H9 (cell line): ENCODE measurements around the gene CORO7. TPM values are rescaled to one million over a fixed set of nuclear protein-coding genes. Genes with fewer than 3 reads are reported as not detected.

Experiments
- DNase-seq: peaks from one replicate; pipeline ENCODE4 v3.0.0-alpha.2; 2017
- H2AFZ ChIP-seq: one replicate; pipeline ENCODE4 v1.6.1; 2013; ENCODE audit warnings: mild to moderate bottlenecking, low read length, control low read depth, moderate library complexity
- H2AK5ac ChIP-seq: 2 replicates; pipeline ENCODE4 v1.6.1; 2013; ENCODE audit warnings: low read length, control low read depth, mixed read lengths; ENCODE audit not compliant: insufficient read length
- H2BK120ac ChIP-seq: one replicate; pipeline ENCODE4 v1.6.1; 2013; ENCODE audit warnings: low read depth, mild to moderate bottlenecking, low read length, control low read depth, inconsistent platforms; ENCODE audit not compliant: poor library complexity, severe bottlenecking
- H2BK12ac ChIP-seq: 2 replicates; pipeline ENCODE4 v1.6.1; 2013; ENCODE audit warnings: low read length, control low read depth, mixed read lengths, low read depth; ENCODE audit not compliant: insufficient read length
- H2BK15ac ChIP-seq: 2 replicates; pipeline ENCODE4 v1.6.1; 2013; ENCODE audit warnings: low read depth, low read length, control low read depth
- H2BK20ac ChIP-seq: one replicate; pipeline ENCODE4 v1.6.1; 2013; ENCODE audit warnings: low read depth, mild to moderate bottlenecking, low read length, control low read depth, inconsistent platforms; ENCODE audit not compliant: poor library complexity, severe bottlenecking
- H2BK5ac ChIP-seq: 2 replicates; pipeline ENCODE4 v1.6.1; 2013; ENCODE audit warnings: low read length, control low read depth, mixed read lengths; ENCODE audit not compliant: insufficient read length
- H3K14ac ChIP-seq: 2 replicates; pipeline ENCODE4 v1.6.1; 2013; ENCODE audit warnings: low read length, control low read depth; ENCODE audit not compliant: insufficient read depth
- H3K18ac ChIP-seq: 2 replicates; pipeline ENCODE4 v1.6.1; 2013; ENCODE audit warnings: low read depth, mild to moderate bottlenecking, mixed read lengths, low read length, control low read depth; ENCODE audit not compliant: insufficient read length
- H3K23ac ChIP-seq: 2 replicates; pipeline ENCODE4 v1.6.1; 2013; ENCODE audit warnings: low read length, control low read depth, mixed read lengths, low read depth; ENCODE audit not compliant: insufficient read length
- H3K23me2 ChIP-seq: 2 replicates; pipeline ENCODE4 v1.6.1; 2013; ENCODE audit warnings: low read depth, mild to moderate bottlenecking, mixed read lengths, low read length, control low read depth; ENCODE audit not compliant: insufficient read length, poor library complexity, severe bottlenecking
- H3K27ac ChIP-seq: 2 replicates; pipeline ENCODE4 v1.5.1; 2013; ENCODE audit warnings: low read length, control low read depth, mixed read lengths, low read depth; ENCODE audit not compliant: insufficient read length
- H3K27me3 ChIP-seq: 2 replicates; pipeline ENCODE4 v1.6.1; 2013; ENCODE audit warnings: low read length, control low read depth, inconsistent platforms; ENCODE audit not compliant: insufficient read depth
- H3K4ac ChIP-seq: 2 replicates; pipeline ENCODE4 v1.6.1; 2013; ENCODE audit warnings: low read depth, mild to moderate bottlenecking, control low read depth, inconsistent platforms, low read length, moderate library complexity
- H3K4me1 ChIP-seq: 2 replicates; pipeline ENCODE4 v1.6.1; 2013; ENCODE audit warnings: low read length, control low read depth, inconsistent platforms; ENCODE audit not compliant: insufficient read depth
- H3K4me2 ChIP-seq: 2 replicates; pipeline ENCODE4 v1.6.1; 2013; ENCODE audit warnings: low read length, control low read depth, mixed read lengths; ENCODE audit not compliant: insufficient read length, insufficient read depth
- H3K56ac ChIP-seq: 2 replicates; pipeline ENCODE4 v1.6.1; 2013; ENCODE audit warnings: low read depth, mild to moderate bottlenecking, mixed read lengths, low read length, control low read depth; ENCODE audit not compliant: insufficient read length
- H3K79me1 ChIP-seq: 2 replicates; pipeline ENCODE4 v1.6.1; 2013; ENCODE audit warnings: low read depth, mild to moderate bottlenecking, moderate library complexity, low read length, control low read depth, inconsistent platforms; ENCODE audit not compliant: insufficient read depth, poor library complexity, severe bottlenecking
- H3K79me2 ChIP-seq: 2 replicates; pipeline ENCODE4 v1.6.1; 2013; ENCODE audit warnings: low read length, control low read depth, inconsistent platforms; ENCODE audit not compliant: insufficient read depth
- H3K9ac ChIP-seq: 2 replicates; pipeline ENCODE4 v1.6.1; 2013; ENCODE audit warnings: low read length, control low read depth, mixed read lengths; ENCODE audit not compliant: insufficient read length; ENCODE audit errors: extremely low read depth
- H3K9me3 ChIP-seq: one replicate; pipeline ENCODE4 v1.6.1; 2013; ENCODE audit warnings: low read depth, low read length, inconsistent platforms; ENCODE audit not compliant: control insufficient read depth
- H3T11ph ChIP-seq: one replicate; pipeline ENCODE4 v1.6.1; 2013; ENCODE audit warnings: mild to moderate bottlenecking, low read length, control low read depth, inconsistent platforms
- H4K20me1 ChIP-seq: one replicate; pipeline ENCODE4 v1.6.1; 2013; ENCODE audit not compliant: control insufficient read depth, insufficient read length, insufficient read depth
- H4K5ac ChIP-seq: 2 replicates; pipeline ENCODE4 v1.6.1; 2013; ENCODE audit warnings: low read depth, mild to moderate bottlenecking, mixed read lengths, low read length, control low read depth; ENCODE audit not compliant: insufficient read length
- H4K8ac ChIP-seq: replicated peaks from 2 replicates; pipeline ENCODE4 v1.6.1; 2013; ENCODE audit warnings: low read length, control low read depth, mixed read lengths, low read depth; ENCODE audit not compliant: insufficient read length
- H4K91ac ChIP-seq: 2 replicates; pipeline ENCODE4 v1.6.1; 2013; ENCODE audit warnings: low read depth, mild to moderate bottlenecking, moderate library complexity, mixed read lengths, low read length, control low read depth; ENCODE audit not compliant: insufficient read length
- H3K27ac Mint-ChIP-seq, 3 experiments: 2 replicates in 2 of 3; 3 replicates in 1 of 3; pipeline ENCODE4 v1.8.0; 2020 to 2021; ENCODE audit warnings: mixed read lengths in 3 of 3, mild to moderate bottlenecking in 1 of 3, moderate library complexity in 1 of 3
- H3K27me3 Mint-ChIP-seq: 2 replicates; pipeline ENCODE4 v1.8.0; 2021; ENCODE audit warnings: low read depth, mild to moderate bottlenecking, moderate library complexity, mixed read lengths
- H3K36me3 Mint-ChIP-seq, 3 experiments: 2 replicates in 2 of 3; 3 replicates in 1 of 3; pipeline ENCODE4 v1.8.0; 2020 to 2021; ENCODE audit warnings: low read depth in 3 of 3, mixed read lengths in 3 of 3; ENCODE audit not compliant: insufficient read depth in 1 of 3
- H3K4me1 Mint-ChIP-seq, 2 experiments: 2 replicates each; pipeline ENCODE4 v1.8.0; 2020; ENCODE audit warnings: mixed read lengths in 2 of 2
- H3K4me3 Mint-ChIP-seq, 2 experiments: 2 replicates in 1 of 2; 3 replicates in 1 of 2; pipeline ENCODE4 v1.8.0; 2020 to 2021; ENCODE audit warnings: mild to moderate bottlenecking in 2 of 2, mixed read lengths in 2 of 2, moderate library complexity in 1 of 2
- H3K9me3 Mint-ChIP-seq, 2 experiments: 2 replicates in 1 of 2; 3 replicates in 1 of 2; pipeline ENCODE4 v1.8.0; 2020; ENCODE audit warnings: mild to moderate bottlenecking in 2 of 2, mixed read lengths in 2 of 2, moderate library complexity in 1 of 2
- CTCF ChIP-seq: fragments of 200-600 bp; sonication (generic); conservative IDR thresholded peaks from 3 replicates; pipeline ENCODE4 v1.8.0; 2021; ENCODE audit warnings: antibody characterized with exemption, mild to moderate bottlenecking
- WGBS: extraction: QIAGEN DNeasy Blood & Tissue Kit; methylation state at CpG from one replicate; pipeline ENCODE4 v1.1.7; 2013; ENCODE audit warnings: missing lambda C conversion rate, low lambda C conversion rate, mixed read lengths; ENCODE audit not compliant: insufficient read length; ENCODE audit errors: extremely low coverage; 5-methylcytosine and 5-hydroxymethylcytosine counted together
- total RNA-seq: library from RNA; stranded (reverse); gene quantifications from 2 replicates; pipeline ENCODE4 v1.2.1, GENCODE V29; 2021

The CORO7 gene
- total RNA-seq, 1 experiment from 2014 or later, result 38.4 TPM

- Histone ChIP-seq H3K4me1 (peaks cover 5% of the 10 kb centered on the region; the same call in 1 of the 2 replicates), H3K79me2 (no peaks in the 10 kb centered on the region), H3K27ac (peak overlapping the region; percentile 83), H2BK15ac (no peak overlapping the region), H2AK5ac (peak overlapping the region; percentile 76), H3K23me2 (no peaks in the 10 kb centered on the region), H3K9ac (no peak overlapping the region), H3K4ac (peak overlapping the region; percentile 39), H2BK20ac (peak overlapping the region; percentile 78), H3K4me2 (peak overlapping the region; percentile 11), H4K8ac (peak overlapping the region; percentile 86), H2BK120ac (peak overlapping the region; percentile 93), H2BK5ac (peak overlapping the region; percentile 80), H2AFZ (no peak overlapping the region), H2BK12ac (peak overlapping the region; percentile 59), H3T11ph (no peak overlapping the region), H3K9me3 (no peaks in the 10 kb centered on the region), H3K14ac (peak overlapping the region; percentile 78), H3K79me1 (no peaks in the 10 kb centered on the region), H4K5ac (peak overlapping the region; percentile 83), H4K91ac (peak overlapping the region; percentile 88), H3K18ac (peak overlapping the region; percentile 89), H3K27me3 (no peaks in the 10 kb centered on the region), H3K56ac (peak overlapping the region; percentile 74), H3K23ac (no peak overlapping the region), H4K20me1 (no peaks in the 10 kb centered on the region)
- no CpG with 5 or more reads among the region's 27 CpGs for WGBS
- Mint-ChIP-seq H3K36me3 (peaks cover 4 to 6% (median 5%) of the 10 kb centered on the region in 3 experiments; a peak in 3 of 7 replicates), H3K9me3 (no peaks in the 10 kb centered on the region), H3K4me1 (peaks cover 41 to 50% of the 10 kb centered on the region in 2 experiments), H3K4me3 (peak overlapping the region; percentile 32 to 56), H3K27me3 (no peaks in the 10 kb centered on the region), H3K27ac (peak overlapping the region; percentile 97 to 99 (median 98))
- TF ChIP-seq CTCF, result no peak
- DNase-seq, result peak; percentile 94
Observed at GRCh38 chr16:4392382-4393239, 23.8 kb downstream of the CORO7 start.
